ENCODE data around the gene AGBL1.

Gene AGBL1

GRCh38 chr15:86743283-86743903 lies 663.7 kb downstream of the AGBL1 start:
- DNase-seq, result peak in 4 of 5 experiments; percentile 7 to 75 (median 46)

- DNase-seq, result no peak
Observed at GRCh38 chr15:86744198-86744780, 664.6 kb downstream of the AGBL1 start.

GRCh38 chr15:86751116-86751515 lies 671.4 kb downstream of the AGBL1 start:
- DNase-seq, result no peak

- no peak for DNase-seq
Observed at GRCh38 chr15:86754846-86755245, 675.2 kb downstream of the AGBL1 start.

- DNase-seq, result peak in 1 of 5 experiments; percentile 4
Observed at GRCh38 chr15:86756688-86757087, 677.0 kb downstream of the AGBL1 start.

GRCh38 chr15:86759800-86760523 lies 680.3 kb downstream of the AGBL1 start:
- no peak for DNase-seq

DNA sequence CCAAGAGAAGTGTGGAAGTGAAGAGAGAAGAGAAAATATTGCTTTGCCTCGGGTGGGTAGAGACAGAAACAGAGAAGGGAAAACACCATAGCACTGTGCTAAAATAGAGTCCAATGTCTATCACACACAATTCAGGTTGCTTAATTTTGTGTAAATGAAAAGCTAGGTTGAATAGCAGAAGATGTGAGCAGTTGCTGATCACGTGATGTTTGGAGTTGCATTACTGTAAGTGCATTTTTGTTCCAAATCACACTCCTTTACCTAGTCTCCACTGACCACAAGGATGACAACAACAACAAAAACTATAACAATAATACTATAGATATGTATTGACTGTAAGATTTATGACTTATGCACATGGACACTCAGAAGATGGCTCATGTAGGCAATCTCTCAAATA lies 683.2 kb downstream of the AGBL1 start:
- no peak for DNase-seq

- no peak for DNase-seq
Observed at GRCh38 chr15:86764021-86764420, 684.4 kb downstream of the AGBL1 start.

GRCh38 chr15:86765281-86765680 lies 685.6 kb downstream of the AGBL1 start:
- no peak for DNase-seq

DNA sequence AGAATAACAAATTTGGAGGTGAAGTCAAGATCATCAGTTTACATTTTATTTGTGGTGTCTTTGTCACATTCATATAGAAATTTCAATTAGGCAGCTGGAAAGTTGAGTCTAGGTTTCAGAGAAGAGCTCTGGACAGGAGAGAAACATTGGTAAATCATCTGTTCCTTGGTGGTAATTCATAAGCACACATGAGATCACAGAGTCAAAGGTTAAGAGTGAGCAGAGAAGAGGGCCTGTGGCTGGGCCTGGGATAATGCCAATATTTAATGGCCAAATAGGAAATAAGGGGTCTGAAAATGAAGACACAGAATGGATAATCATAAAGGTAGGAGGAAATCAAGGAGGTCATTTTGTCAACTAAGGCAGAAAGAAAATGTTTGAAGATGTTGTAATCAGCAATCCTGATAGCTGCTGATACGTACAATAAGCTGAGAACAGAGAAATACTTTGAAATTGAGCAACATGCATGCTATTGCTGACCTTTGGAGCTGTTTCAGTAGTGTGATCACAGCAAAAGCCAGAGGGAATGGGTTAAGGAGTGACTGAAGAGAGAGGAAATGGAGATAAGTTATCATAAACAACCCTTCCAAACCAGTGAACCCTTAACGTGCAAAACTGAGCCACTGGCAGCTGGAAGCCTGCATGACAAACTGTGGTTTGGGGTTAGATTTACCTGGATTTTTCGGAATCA lies 692.8 kb downstream of the AGBL1 start:
- no peak for DNase-seq

DNA sequence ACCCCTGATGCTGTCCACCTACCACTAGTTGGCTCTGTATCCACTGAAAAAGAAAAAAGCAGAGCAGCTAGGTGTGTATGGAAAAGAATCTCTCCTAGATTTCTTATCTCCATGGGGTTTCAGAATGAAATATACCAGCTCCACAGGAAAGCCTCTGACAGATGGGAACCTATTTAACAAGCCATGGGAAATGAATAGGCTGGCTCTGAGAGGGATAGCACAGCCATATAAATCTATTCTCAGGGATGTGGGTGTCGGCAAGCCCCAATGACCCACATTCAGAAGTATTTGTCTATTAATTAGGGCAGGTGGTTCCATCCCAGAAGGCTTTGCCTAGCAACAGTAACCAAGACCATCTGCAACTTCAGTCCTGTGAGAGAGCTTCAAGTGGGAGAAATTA lies 694.1 kb downstream of the AGBL1 start:
- DNase-seq, result no peak

- DNase-seq, result no peak
Observed at GRCh38 chr15:86776145-86776544, 696.5 kb downstream of the AGBL1 start.

DNA sequence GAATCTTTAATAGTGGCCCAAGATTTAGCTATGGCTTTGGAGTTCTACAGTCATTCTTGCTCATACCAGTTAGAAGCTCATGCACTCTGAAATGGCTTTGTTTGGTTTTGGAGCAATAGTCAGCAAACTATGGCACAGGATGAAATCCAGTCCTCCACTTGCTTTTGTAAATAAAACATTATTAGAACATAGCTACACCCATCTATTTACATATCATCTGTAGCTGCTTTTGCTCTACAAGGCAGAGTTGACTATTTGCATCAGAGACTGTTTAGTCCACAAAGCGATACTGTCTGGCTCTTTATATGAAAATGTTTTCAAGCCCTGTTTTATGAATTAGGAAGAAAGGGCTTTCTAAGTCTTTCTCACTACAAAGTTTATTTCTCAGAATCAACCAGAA lies 716.9 kb downstream of the AGBL1 start:
- DNase-seq, result no peak

DNA sequence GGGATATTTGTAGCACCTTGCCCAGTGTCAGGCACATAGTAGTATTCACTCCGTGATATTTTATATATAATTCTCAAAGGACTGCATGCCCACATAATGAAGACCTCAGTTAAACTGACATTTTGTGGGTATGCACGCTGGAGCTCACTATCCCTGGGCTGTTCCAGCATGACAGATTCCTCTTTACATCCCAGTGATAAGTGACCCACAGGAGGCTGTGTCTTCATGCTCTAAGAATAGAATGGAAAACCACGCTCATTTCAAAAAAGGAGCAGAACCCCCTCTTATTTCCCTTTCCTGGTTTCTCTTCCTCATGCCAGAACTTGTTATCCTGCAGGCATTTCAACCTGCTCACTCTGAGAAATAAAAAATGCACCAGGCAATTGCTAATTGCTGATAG lies 717.5 kb downstream of the AGBL1 start:
- no peak for DNase-seq

DNA sequence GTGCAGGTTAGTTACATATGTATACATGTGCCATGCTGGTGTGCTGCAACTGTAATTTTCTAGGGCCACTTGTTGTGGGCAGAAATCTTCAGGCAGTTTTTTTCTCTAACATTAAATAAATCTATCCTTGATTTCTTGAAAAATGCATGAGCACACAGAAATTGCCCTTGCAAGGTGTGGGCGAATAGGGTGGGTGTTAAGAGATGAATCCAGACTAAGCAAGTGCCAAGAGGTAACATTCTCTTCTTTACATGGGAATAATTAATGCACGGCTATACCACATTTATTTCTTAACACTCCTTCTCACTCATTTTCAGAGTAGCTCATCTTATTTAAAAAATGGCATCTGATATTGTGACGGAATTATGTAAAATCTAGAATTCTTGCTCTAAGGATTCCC lies 719.6 kb downstream of the AGBL1 start:
- DNase-seq, result no peak

DNA sequence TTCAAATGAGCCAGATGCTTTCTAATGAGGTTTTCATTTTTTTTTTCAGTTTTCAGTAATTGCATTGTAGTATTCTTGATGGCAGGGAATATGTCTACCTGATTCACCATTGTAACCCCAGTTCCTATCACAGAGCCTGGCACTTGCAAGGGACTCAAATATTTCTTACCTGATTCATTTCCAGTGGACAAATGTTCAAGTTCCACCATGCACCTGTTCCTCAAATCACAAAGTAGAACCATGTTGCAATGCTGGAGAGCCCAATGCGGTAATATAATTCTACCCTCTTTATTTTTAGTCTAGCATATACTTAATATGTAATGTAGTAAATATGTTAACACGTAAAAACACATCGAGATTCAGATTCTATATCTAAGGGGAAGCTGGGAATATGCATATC lies 722.6 kb downstream of the AGBL1 start:
- DNase-seq, result no peak

DNA sequence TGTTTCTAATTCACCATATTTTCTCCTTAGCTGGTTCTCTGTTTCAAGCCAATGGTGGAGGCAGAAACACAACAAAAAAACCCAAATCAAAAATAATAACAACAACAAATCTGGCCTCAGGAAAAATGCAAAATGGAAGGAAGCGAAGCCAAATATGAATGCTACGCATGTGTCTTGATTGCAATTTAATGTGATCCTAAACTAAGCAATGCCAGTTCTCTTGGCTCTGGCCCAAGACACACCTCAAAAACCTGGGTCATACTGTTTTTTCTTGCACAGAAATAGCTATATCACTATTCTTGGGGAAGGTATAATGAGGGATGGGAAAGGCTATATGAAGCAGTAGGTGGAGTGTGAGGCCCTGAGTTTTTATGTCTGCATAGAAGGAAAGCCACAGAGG lies 724.7 kb downstream of the AGBL1 start:
- no peak for DNase-seq

DNA sequence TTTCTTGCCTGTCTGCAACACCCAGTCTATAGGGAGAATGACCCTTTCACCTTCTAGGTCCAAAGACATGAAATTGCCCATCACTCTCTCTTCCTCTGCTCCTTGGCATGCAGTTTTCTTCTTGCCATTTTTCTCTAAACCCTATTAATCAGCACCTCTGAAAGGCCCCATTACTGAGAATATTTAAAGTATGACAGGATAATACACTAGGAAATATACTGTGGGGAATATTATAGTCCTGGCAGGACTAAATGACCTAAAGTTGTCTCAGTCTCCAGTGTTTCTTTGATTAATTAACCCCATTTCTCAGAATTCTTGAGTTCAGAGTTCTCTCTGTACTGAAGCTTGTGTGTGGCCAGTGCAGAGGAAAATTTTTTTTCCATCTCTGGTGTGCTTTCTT lies 730.7 kb downstream of the AGBL1 start:
- DNase-seq, result no peak

GRCh38 chr15:86813892-86814291 lies 734.2 kb downstream of the AGBL1 start:
- no peak for DNase-seq

DNA sequence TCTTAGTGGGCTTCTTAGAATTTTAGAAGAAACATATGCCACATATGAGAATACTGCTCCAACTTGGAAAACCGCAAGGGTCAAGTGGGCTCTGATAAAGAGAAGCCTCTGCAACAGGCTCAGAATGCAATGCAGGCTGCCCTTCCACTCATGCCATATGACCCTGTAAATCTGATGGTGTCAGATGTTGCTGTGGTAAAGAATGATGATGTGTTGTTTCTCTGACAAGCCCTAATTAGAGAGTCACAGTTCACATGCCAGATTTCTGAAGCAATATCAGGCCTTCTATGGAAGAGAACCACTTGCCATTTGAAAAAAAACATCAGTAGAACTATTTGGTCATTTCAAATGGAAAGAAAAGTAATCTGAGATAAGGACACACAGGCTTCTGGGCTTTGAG lies 749.6 kb downstream of the AGBL1 start:
- DNase-seq, result no peak

- peak in 1 of 5 experiments; percentile 1 for DNase-seq
Observed at GRCh38 chr15:86830304-86830703, 750.6 kb downstream of the AGBL1 start.

- no peak for DNase-seq
Observed at GRCh38 chr15:86833595-86833994, 753.9 kb downstream of the AGBL1 start.

- no peak for DNase-seq
Observed at GRCh38 chr15:86834115-86834863, 754.6 kb downstream of the AGBL1 start.

Measured in T-helper 2 cell (primary cell).